Sigmoid colon (tissue), 3 donors: ENCODE results near the gene SPINK4.

Source experiments
- CTCF ChIP-seq, 4 experiments: fragments of 450-650 bp in 3 of 4; fragments of 200-600 bp in 1 of 4; IDR thresholded peaks; one replicate each; pipeline ENCODE4 v1.5.1; 2016 to 2019; ENCODE audit warnings: antibody characterized with exemption in 4 of 4, mild to moderate bottlenecking in 3 of 4, moderate library complexity in 2 of 4
- POLR2A ChIP-seq, 2 donors: fragments of 450-650 bp; IDR thresholded peaks; one replicate each; pipeline ENCODE4 v1.6.1; 2016; ENCODE audit warnings: antibody characterized with exemption in 2 of 2, mild to moderate bottlenecking in 2 of 2, moderate library complexity in 2 of 2

GRCh38 chr9:33250458-33250995 lies 10.6 kb downstream of the SPINK4 start:
- TF ChIP-seq POLR2A (IDR thresholded peaks at IDR 0.05) = no peak
- no peak for TF ChIP-seq CTCF (IDR thresholded peaks at IDR 0.05)
